ENCODE data around the gene XNDC1N.

Gene XNDC1N

DNA sequence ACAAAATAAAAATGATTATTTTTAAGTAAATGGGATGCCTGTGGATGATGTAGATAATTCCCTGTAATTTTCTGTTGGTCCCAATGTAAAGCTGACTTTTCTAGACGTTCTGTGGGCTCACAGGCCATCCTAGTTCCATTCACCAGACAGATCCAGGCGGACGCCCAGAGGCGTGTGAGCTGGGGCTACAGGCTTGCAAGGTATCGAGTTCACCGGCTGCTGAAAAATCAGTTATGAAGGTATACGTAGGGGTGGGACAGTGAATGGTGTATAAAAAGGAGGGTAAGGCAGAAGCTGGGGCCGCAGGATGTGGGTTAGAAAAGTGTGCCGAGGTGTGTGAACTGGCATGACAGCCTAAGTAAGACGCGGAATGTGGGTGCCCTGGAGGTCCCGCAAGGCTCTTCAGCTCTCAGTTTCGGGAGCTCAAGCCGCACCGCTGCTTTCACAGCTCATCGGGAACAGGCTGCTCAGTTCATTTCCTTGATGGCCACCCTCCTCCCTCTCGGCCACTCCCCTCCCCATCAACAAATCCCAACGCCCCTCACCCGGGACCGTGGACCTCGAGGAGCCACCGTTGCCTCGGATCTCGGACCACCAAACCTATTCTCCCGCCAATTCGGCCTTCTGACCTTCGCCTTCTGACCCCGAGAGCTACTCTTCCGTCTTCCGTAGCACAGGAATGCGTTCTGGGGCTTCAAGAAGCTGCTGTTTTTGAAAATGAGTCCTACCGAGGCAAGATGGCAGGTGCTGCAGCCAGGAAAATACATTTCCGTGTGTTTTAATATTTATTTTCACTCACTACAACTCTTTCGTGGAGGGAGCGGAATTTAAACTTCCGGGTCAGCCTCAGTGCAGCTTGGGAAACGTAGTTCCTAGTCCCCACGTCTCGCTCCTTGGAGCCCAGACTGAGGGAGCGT, at the start of gene XNDC1N:
Gene XNDC1N (minus strand): TSS at position 775 of the 917 bp plus-strand sequence. CDS start 5,241 bp downstream, outside the sequence.
- H3K4me1 ChIP-seq: peaks cover 12% of the 10 kb centered on the region
- H3K36me3 ChIP-seq (replicated peaks): peaks cover 11% of the 10 kb centered on the region
- H3K27me3 ChIP-seq (ENCODE audit: low read depth): no peaks in the 10 kb centered on the region
- peak within 1 kb of the TSS; percentile 80 for H3K4me3 ChIP-seq
- DNase-seq (ENCODE audit: low spot score in 2 of 2): peak; percentile 81 to 84
- in situ Hi-C loops (cut with MboI; ENCODE audit: low sequenced_read_pairs): no loop called here
- no peaks in the 10 kb centered on the region for H3K9me3 ChIP-seq

DNA sequence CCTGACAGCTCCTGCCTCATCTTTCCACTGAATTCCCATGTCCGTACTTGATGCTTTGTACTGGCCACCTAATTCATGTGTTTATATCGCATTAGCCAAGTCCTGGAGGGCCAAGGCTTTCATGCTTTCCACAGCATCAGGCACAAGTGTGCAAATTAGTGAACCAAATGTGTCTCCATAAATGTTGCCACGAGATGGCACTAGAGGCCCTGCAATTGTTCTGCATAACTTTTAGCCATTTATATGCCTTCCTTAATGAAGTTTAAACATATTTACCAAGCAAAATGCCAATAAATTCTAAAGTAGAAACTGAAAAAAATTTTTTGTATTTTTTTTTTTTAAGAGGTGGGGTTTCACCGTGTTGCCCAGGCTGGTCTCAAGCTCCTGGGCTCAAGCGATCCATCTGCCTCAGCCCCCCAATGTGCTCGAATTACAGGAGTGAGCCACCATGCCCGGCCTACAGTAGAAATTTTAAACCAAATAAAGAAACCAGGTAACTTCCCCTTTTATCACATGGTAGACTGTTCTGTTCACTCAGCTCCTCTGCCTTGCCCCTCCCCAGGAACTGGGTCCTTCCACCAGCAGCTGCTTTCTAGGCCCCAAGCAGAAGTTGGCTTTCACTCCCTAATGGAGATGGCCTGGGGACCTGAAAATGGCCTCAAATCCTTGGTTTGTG, 49.5 kb upstream of the XNDC1N start:
- Histone ChIP-seq H3K4me1 (no peaks in the 10 kb centered on the region), H3K9me3 (no peaks in the 10 kb centered on the region), H3K36me3 (replicated peaks) (peaks cover 4% of the 10 kb centered on the region)

DNA sequence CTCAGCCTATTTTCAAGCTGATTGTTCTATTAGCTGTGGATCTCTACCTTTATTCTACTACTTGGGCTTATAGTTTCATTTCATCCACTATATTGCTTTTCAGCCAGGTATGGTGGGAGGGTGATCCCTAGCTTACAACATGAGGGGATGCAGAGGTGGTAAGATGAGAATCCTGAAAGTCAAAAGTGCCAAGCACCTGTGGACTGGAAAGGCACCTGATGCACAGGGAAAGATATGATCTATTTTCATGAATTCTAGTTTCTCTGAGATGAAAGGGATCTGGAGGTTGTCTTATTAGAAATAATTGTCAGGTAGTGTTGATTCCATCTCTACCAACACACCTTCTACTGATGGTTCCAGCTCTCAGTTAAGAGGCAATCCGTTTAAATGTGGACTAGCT, 48.7 kb upstream of the XNDC1N start:
- no peaks in the 10 kb centered on the region for H3K4me1 ChIP-seq
- no peaks in the 10 kb centered on the region for H3K9me3 ChIP-seq
- no peaks in the 10 kb centered on the region for H3K27me3 ChIP-seq (ENCODE audit: low read depth)
- H3K4me3 ChIP-seq: no peak overlapping the region
- no peak for DNase-seq (ENCODE audit: low spot score in 2 of 2)
- H3K36me3 ChIP-seq (replicated peaks): peaks cover 5% of the 10 kb centered on the region
- in situ Hi-C loops (cut with MboI; ENCODE audit: low sequenced_read_pairs): no loop called here

More for the DNA sequence above, 49.5 kb upstream of the XNDC1N start:
- peak; percentile 47 to 73 for DNase-seq (ENCODE audit: low spot score in 2 of 2)
- no peaks in the 10 kb centered on the region for H3K27me3 ChIP-seq (ENCODE audit: low read depth)
- in situ Hi-C loops (cut with MboI; ENCODE audit: low sequenced_read_pairs): no loop called here
- no peak overlapping the region for H3K4me3 ChIP-seq

- Histone ChIP-seq H3K36me3 (replicated peaks) (peaks cover 9% of the 10 kb centered on the region), H3K4me1 (no peaks in the 10 kb centered on the region), H3K27me3 (ENCODE audit: low read depth) (no peaks in the 10 kb centered on the region; the same call in 1 of the 2 replicates), H3K9me3 (no peaks in the 10 kb centered on the region), H3K4me3 (no peak overlapping the region)
- DNase-seq (ENCODE audit: low spot score in 2 of 2): no peak
- in situ Hi-C loops (cut with MboI; ENCODE audit: low sequenced_read_pairs): no loop called here
Observed at GRCh38 chr11:71976551-71976950, 48.2 kb upstream of the XNDC1N start.

DNA sequence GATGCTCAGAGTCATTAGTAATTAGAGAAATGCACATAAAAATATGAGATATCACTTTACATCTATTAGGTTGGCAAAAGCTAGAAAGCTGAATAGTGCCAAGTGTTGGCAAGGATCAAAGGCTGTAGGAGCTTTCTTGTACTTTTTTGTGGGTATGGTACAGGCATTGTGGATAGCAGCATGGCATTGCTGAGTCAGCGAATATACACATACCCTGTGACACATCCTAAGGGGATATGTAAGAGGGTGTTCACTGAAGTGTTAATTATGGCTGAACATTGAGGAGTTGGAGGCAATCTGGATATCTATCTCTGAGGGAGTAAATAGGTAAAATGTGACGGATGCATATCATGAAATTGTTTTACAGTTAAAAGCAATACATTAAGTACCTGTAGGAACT, 43.3 kb upstream of the XNDC1N start:
- H3K4me1 ChIP-seq: no peaks in the 10 kb centered on the region
- H3K4me3 ChIP-seq: no peak overlapping the region
- H3K36me3 ChIP-seq (replicated peaks): peaks cover 11% of the 10 kb centered on the region; the same call in 1 of the 2 replicates
- no peaks in the 10 kb centered on the region; the same call in 1 of the 2 replicates for H3K27me3 ChIP-seq (ENCODE audit: low read depth)
- no peak for DNase-seq (ENCODE audit: low spot score in 2 of 2)
- no peaks in the 10 kb centered on the region for H3K9me3 ChIP-seq
- in situ Hi-C loops (cut with MboI; ENCODE audit: low sequenced_read_pairs): no loop called here

- Histone ChIP-seq H3K4me3 (no peak overlapping the region), H3K4me1 (no peaks in the 10 kb centered on the region), H3K36me3 (replicated peaks) (peaks cover 14% of the 10 kb centered on the region), H3K9me3 (no peaks in the 10 kb centered on the region), H3K27me3 (ENCODE audit: low read depth) (no peaks in the 10 kb centered on the region)
- in situ Hi-C loops (cut with MboI; ENCODE audit: low sequenced_read_pairs): no loop called here
- no peak for DNase-seq (ENCODE audit: low spot score in 2 of 2)
Observed at GRCh38 chr11:71964641-71965040, 36.2 kb upstream of the XNDC1N start.

GRCh38 chr11:71963468-71963867, 35.1 kb upstream of the XNDC1N start:
- DNase-seq (ENCODE audit: low spot score in 2 of 2): no peak
- no peaks in the 10 kb centered on the region for H3K4me1 ChIP-seq
- no peak overlapping the region for H3K4me3 ChIP-seq
- no peaks in the 10 kb centered on the region for H3K27me3 ChIP-seq (ENCODE audit: low read depth)
- peaks cover 14% of the 10 kb centered on the region for H3K36me3 ChIP-seq (replicated peaks)
- no peaks in the 10 kb centered on the region for H3K9me3 ChIP-seq
- in situ Hi-C loops (cut with MboI; ENCODE audit: low sequenced_read_pairs): no loop called here

GRCh38 chr11:71962428-71963038, 34.1 kb upstream of the XNDC1N start:
- Histone ChIP-seq H3K9me3 (no peaks in the 10 kb centered on the region), H3K27me3 (ENCODE audit: low read depth) (no peaks in the 10 kb centered on the region), H3K4me1 (no peaks in the 10 kb centered on the region), H3K4me3 (no peak overlapping the region), H3K36me3 (replicated peaks) (peaks cover 14% of the 10 kb centered on the region)
- in situ Hi-C loops (cut with MboI; ENCODE audit: low sequenced_read_pairs): no loop called here
- no peak for DNase-seq (ENCODE audit: low spot score in 2 of 2)

GRCh38 chr11:71955898-71956456, 27.6 kb upstream of the XNDC1N start:
- in situ Hi-C loops (cut with MboI; ENCODE audit: low sequenced_read_pairs): no loop called here
- Histone ChIP-seq H3K36me3 (replicated peaks) (no peaks in the 10 kb centered on the region), H3K27me3 (ENCODE audit: low read depth) (no peaks in the 10 kb centered on the region), H3K9me3 (no peaks in the 10 kb centered on the region), H3K4me3 (no peak overlapping the region), H3K4me1 (peaks cover 6% of the 10 kb centered on the region)
- no peak for DNase-seq (ENCODE audit: low spot score in 2 of 2)

- Histone ChIP-seq H3K4me1 (peaks cover 18% of the 10 kb centered on the region), H3K4me3 (no peak overlapping the region), H3K9me3 (no peaks in the 10 kb centered on the region), H3K36me3 (replicated peaks) (no peaks in the 10 kb centered on the region), H3K27me3 (ENCODE audit: low read depth) (no peaks in the 10 kb centered on the region)
- in situ Hi-C loops (cut with MboI; ENCODE audit: low sequenced_read_pairs): no loop called here
- no peak for DNase-seq (ENCODE audit: low spot score in 2 of 2)
Observed at GRCh38 chr11:71951741-71952310, 23.4 kb upstream of the XNDC1N start.

- H3K4me1 ChIP-seq: peaks cover 18% of the 10 kb centered on the region
- H3K9me3 ChIP-seq: no peaks in the 10 kb centered on the region
- no peaks in the 10 kb centered on the region for H3K27me3 ChIP-seq (ENCODE audit: low read depth)
- H3K36me3 ChIP-seq (replicated peaks): no peaks in the 10 kb centered on the region
- DNase-seq (ENCODE audit: low spot score in 2 of 2): no peak
- no peak overlapping the region for H3K4me3 ChIP-seq
- in situ Hi-C loops (cut with MboI; ENCODE audit: low sequenced_read_pairs): no loop called here
Observed at GRCh38 chr11:71949034-71949433, 20.6 kb upstream of the XNDC1N start.

GRCh38 chr11:71948314-71949027, 20.1 kb upstream of the XNDC1N start:
- no peak for DNase-seq (ENCODE audit: low spot score in 2 of 2)
- in situ Hi-C loops (cut with MboI; ENCODE audit: low sequenced_read_pairs): no loop called here
- Histone ChIP-seq H3K36me3 (replicated peaks) (no peaks in the 10 kb centered on the region), H3K4me1 (peaks cover 18% of the 10 kb centered on the region), H3K4me3 (no peak overlapping the region), H3K27me3 (ENCODE audit: low read depth) (no peaks in the 10 kb centered on the region), H3K9me3 (no peaks in the 10 kb centered on the region)

GRCh38 chr11:71947498-71947897, 19.1 kb upstream of the XNDC1N start:
- H3K27me3 ChIP-seq (ENCODE audit: low read depth): no peaks in the 10 kb centered on the region
- H3K4me1 ChIP-seq: peaks cover 18% of the 10 kb centered on the region
- H3K9me3 ChIP-seq: no peaks in the 10 kb centered on the region
- in situ Hi-C loops (cut with MboI; ENCODE audit: low sequenced_read_pairs): no loop called here
- no peaks in the 10 kb centered on the region for H3K36me3 ChIP-seq (replicated peaks)
- H3K4me3 ChIP-seq: no peak overlapping the region
- no peak for DNase-seq (ENCODE audit: low spot score in 2 of 2)

Data from HAP-1 (cell line).